GM21390 (cell line): ENCODE results near the gene AMTN.

Experiments
- ATAC-seq: cut with Tn5 transposase; IDR thresholded peaks from one replicate; pipeline ENCODE4 v1.9.1; 2021; ENCODE audit not compliant: unreplicated experiment

The AMTN gene

DNA sequence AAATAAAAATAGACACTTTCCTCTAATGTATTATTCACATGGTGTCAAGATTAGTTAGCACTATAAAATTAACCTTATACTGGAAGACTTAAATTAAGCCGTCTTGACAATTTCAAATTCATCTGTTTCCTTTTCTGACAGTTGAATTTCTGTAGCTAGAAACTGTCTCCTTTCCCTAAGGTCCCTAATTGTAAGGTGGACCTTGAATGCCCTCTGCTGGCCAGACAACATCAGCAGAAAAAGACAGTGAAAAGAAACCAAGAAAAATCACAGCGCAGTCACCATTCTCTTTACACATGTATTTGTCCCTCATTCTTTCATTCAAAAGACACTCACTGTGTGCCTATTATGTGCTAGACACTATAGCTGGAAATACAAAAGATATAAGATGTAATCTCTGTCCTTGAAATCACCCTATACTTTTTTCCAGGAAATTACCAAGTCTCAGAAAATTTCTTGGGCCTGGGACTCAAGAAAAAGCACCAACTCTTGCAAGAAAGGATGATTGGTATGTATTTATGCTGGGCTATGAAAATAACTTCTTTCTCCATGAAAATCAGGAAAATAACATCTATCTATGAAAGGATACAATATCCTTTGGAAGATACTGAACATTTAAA is 41.0 kb downstream of the AMTN start:
- peak; percentile 74 for ATAC-seq

DNA sequence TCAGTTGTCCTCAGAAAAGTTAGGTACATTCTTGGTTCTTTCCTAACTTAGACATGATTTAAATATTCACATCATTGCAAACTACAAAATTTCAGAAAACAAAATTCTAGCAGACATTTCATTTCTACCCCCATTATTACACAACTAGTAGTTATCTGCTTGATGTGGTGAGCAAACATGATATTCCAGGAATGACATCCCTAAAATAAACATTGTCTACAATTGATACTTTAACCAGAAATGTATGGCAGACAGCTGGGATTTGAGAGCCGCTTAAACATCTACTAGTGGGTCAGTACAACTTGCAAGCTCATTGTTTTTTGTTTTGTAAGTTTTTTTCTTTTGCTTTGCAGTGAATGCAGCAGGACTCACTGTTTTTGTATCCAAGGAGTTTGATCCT is 41.6 kb downstream of the AMTN start:
- ATAC-seq, result no peak

DNA sequence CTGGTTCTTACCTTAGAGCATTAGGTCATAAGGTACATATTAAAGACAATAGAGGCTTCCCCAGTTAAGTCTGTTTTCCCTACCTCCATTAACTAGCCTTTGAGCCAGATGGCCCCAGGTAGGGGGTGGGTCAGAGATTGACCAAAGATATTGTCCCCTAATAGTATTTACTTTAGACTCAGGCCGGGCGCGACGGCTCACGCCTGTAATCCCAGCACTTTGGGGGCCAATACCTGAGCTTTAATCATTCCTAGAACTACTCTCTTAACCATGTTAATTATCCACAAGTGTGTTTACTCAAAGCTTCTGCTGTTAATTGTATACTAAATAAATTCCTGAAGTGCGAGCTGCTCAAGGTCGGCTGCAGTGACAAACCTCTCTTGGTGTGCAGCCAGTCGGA is 45.7 kb downstream of the AMTN start:
- ATAC-seq, result no peak

DNA sequence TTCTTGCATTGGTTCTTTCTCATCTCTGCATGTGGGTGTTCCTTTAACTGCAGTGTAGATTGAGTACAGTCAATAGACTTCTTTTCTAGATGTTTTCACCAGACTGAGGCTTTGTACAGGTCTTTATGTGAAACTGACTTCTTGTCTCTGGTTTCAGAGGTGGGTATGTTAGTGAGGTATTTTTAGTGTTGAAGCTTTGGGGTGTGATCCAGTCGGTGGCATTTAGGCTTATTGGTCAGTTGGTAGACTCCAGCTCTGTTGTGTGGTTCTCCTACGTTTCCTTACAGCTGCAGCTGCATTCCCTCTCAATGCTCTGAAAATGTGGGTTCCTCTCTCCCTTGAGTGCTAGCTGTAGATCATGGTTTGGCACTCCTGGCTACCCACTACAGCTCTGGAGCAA is 52.4 kb downstream of the AMTN start:
- no peak for ATAC-seq

DNA sequence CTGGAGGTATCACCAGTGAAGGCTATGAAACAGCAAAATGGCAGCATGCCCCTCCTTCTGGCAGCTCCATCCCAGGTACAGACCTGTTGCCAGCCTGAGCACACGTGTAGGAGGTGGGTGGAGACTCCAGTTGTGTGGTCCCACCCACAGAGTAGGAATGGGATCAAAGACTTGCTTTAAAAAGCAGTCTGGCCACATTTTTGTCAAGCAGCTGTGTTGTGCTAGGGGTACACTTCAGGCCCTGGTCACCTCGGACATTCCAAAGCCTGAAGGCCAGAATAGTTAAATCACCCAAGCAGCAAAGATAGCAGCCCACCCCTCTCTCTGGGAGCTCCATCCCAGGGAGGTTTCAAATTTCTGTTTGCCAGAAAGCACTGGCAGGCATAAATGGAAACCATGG is 53.4 kb downstream of the AMTN start:
- no peak for ATAC-seq

DNA sequence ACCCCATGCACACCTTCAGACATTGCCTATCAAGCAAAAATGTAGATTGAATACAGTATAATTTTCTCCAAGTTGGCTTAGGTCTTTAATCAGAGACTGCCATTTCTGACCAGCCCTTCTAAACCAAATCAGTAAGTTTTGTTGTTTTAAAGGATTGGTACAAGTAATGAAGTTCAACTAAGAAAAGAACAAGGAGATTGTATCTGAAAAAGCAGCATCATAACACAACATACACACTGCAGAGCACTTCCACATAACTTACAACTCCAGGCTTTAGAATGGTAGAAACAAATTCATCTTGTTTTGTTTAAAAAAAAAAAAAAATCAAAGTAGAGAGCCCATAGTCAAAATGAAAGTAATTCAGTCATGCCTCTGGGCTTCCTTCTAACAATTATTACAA is 57.6 kb downstream of the AMTN start:
- ATAC-seq, result no peak

DNA sequence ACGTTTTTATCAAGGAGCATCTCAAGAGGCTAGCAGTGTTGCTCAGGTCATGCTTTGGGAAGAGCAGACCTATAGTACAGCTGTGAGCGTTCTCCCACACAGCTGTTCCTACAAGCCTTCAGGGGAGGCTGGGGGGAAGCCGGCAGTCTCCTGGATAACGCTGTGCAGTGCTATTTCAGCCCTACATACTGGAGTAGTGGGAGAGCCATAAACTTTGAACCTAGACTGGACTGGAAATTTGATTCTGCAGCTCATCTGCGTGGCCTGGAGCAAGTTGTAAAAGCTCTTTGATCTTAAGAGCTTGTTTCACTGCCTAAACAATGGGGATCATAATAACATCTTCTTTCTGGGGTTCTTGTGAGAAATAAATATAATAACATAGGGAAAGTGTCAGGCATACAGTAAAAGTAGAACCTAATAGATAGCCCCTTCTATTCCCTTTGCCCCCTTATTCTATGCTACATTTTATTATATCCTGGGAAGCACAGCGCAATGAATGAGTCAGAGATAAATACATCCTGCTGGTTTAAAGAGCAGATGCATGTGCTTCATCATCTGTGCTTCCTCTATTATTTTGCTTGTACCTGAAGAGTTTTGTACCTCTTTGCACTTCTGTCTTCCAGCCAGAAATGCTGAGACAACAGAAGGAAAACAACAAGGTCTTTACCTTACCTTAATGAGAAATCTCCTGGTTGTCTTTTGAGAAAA is 59.0 kb downstream of the AMTN start:
- ATAC-seq, result no peak

DNA sequence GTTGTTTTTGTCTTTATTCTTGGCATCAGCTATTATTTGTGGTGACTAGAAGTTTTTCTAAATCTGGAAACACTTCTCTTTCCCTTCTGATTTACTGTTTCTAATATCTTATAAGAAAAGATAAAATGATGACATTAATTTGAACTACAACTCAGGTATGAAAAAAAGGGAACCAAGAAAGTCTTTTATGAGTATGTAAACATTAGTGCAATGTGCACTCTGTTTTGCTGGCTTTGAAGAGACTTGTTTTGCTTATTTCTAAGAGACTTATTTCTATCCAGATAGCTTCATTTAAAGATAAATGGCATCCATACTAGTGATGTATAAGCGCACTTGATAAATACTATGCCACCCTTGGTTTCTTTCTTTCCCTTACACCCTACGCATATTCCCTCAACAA is 63.6 kb downstream of the AMTN start:
- no peak for ATAC-seq
